Stimulated activated effector memory CD8-positive, alpha-beta T cell treated with anti-CD3 and anti-CD28 coated beads, Interleukin-12 subunit alpha, Interleukin-12 subunit beta, amount 100 ng/mL, for 72 hours (primary cell): ENCODE data around the gene RALY.

Experiments
- ATAC-seq: fragments of 150-1000 bp; cut with Tn5 transposase; 2 replicates; pipeline ENCODE4 v1.10.0; 2021
- DNase-seq, 2 donors: peaks; one replicate each; pipeline ENCODE4 v3.0.0; 2021 to 2022; ENCODE audit warnings: low spot score in 2 of 2
- H3K27ac Mint-ChIP-seq: one replicate; pipeline ENCODE4 v1.8.0; 2022; ENCODE audit warnings: mild to moderate bottlenecking, mixed read lengths
- H3K36me3 Mint-ChIP-seq: one replicate; pipeline ENCODE4 v1.8.0; 2022; ENCODE audit warnings: mild to moderate bottlenecking, mixed read lengths
- H3K4me1 Mint-ChIP-seq: one replicate; pipeline ENCODE4 v1.8.0; 2022; ENCODE audit warnings: mixed read lengths
- H3K4me3 Mint-ChIP-seq: one replicate; pipeline ENCODE4 v1.8.0; 2022; ENCODE audit warnings: mild to moderate bottlenecking, mixed read lengths
- H3K9me3 Mint-ChIP-seq: one replicate; pipeline ENCODE4 v1.8.0; 2022; ENCODE audit warnings: mixed read lengths

The RALY gene

DNA sequence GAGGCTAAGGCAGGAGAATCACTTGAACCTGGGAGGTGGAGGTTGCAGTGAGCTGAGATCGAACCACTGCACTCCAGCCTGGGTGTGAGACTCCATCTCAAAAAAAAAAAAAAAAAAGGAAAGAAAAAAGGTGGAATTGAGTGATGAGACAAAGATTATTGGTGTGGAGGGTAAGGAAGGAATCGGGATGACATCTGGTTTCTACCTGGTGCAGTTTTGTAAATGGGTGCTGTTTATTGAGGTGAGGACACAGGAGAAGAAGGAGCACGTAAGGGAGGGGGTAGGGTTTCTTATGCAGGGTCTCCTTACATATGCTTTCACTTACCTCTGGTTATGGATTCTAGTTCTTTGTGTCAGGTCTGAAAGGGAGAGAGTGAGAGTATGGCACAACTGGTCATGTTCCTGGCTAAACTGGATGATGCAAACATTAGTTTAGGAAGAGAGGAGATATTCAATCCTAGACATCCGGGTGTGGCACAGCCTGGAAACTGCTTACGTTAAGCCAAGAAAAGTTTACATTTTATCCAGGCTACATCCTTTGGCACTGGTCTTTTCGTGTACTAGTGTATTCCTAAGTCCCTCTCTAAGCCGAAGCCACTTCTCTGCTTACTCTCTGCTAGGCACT lies 5.4 kb downstream of the RALY start:
- ATAC-seq = no peak
- peaks cover 86% of the 10 kb centered on the region for H3K4me1 Mint-ChIP-seq
- H3K9me3 Mint-ChIP-seq = no peaks in the 10 kb centered on the region
- H3K27ac Mint-ChIP-seq = peak overlapping the region; percentile 58
- peaks cover 33% of the 10 kb centered on the region for H3K36me3 Mint-ChIP-seq
- no peak for DNase-seq
- H3K4me3 Mint-ChIP-seq = no peak overlapping the region

DNA sequence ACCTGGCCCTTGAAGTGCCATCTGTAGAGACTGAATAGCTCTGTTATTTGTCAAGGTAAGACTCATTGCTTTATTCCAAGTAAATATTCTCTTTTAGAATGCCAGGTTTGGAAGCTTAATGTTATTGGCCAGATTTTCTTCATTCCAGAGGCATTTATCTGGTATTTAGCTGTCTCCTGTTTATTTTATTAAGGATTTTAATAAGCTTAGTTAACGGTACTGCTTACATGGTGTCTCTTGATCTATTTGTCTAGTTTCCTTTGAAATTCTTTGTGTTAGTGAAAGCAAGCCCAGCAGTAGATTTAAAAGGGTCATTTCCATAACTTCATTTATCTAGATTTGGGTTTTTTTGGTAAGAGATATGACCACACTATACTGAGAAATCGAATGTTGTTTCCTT lies 7.7 kb downstream of the RALY start:
- Mint-ChIP-seq H3K36me3 (peaks cover 36% of the 10 kb centered on the region), H3K4me3 (no peak overlapping the region), H3K27ac (no peak overlapping the region), H3K4me1 (peaks cover 94% of the 10 kb centered on the region), H3K9me3 (no peaks in the 10 kb centered on the region)
- DNase-seq (no peak), ATAC-seq (no peak)

DNA sequence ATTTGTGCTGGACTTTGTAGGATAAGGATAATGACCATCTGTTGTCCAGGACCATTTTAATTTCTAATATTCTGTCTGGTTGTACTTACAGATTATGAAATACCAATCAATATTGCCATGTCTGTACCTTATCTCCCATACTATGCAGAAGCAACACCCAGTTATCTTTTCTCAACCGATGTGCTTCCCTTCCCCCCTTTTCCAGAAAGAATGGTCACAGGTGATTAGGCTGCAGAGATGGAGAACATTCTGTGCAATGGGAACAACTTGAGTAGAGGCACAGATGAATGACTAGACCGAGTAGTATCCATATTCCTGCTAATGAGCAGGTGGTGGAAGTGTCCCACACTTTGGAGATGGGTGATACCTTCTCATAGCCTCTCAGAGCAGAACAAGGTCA lies 10.5 kb downstream of the RALY start:
- ATAC-seq (no peak), DNase-seq (no peak)
- Mint-ChIP-seq H3K36me3 (peaks cover 26% of the 10 kb centered on the region), H3K4me3 (no peak overlapping the region), H3K4me1 (peaks cover 89% of the 10 kb centered on the region), H3K27ac (peak overlapping the region; percentile 27), H3K9me3 (no peaks in the 10 kb centered on the region)

DNA sequence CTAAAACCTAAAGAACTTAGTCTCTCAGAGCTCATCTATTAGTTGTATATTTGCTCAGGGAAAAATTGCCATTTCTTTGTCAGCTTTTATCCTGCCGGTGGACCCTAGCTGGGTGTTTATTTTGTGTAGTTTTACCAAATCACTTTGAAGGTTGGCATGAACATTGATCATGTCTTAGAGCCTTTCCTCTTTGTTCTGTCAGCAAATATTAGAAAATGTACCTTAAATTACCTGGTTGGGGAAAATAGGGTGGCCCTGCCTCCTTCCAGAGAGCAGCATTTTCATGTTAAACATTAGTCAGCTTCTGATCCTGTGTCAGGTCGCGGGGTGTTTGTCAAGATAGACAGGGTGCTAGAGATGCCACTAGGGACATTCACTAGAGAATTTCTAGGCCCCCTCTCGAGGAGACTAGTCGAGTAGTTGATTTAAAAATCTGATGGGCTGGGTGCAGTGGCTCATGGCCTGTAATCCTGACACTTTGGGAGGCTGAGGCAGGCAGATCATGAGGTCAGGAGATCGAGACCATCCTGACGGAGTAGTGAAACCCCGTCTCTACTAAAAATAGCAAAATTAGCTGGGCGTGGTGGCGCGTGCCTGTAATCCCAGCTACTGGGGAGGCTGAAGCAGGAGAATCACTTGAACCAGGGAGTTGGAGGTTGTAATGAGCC lies 11.2 kb downstream of the RALY start:
- H3K36me3 Mint-ChIP-seq = peaks cover 26% of the 10 kb centered on the region
- DNase-seq (no peak), ATAC-seq (no peak)
- no peak overlapping the region for H3K4me3 Mint-ChIP-seq
- H3K9me3 Mint-ChIP-seq = no peaks in the 10 kb centered on the region
- H3K27ac Mint-ChIP-seq = peak overlapping the region; percentile 27
- H3K4me1 Mint-ChIP-seq = peaks cover 89% of the 10 kb centered on the region

DNA sequence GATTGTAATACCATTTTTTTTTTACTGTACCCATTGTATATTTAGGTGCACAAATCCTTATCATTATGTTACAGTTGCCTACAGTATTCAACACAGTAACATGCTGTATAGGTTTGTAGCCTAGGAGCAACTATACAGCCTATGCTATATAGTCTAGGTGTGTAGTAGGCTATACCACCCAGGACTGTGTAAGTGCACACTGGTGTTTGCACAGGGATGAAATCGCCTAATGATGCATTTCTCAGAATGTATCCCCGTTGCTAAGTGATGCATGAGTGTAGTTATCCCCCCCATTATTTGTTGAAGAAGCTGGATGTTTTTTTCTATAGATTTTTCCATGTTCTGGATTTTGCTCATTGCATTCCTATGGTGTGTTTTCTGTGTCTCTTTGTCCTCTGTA lies 12.9 kb downstream of the RALY start:
- H3K4me3 Mint-ChIP-seq = no peak overlapping the region
- no peak for ATAC-seq
- no peak overlapping the region for H3K27ac Mint-ChIP-seq
- no peak for DNase-seq
- peaks cover 26% of the 10 kb centered on the region for H3K36me3 Mint-ChIP-seq
- H3K4me1 Mint-ChIP-seq = peaks cover 84% of the 10 kb centered on the region
- no peaks in the 10 kb centered on the region for H3K9me3 Mint-ChIP-seq

DNA sequence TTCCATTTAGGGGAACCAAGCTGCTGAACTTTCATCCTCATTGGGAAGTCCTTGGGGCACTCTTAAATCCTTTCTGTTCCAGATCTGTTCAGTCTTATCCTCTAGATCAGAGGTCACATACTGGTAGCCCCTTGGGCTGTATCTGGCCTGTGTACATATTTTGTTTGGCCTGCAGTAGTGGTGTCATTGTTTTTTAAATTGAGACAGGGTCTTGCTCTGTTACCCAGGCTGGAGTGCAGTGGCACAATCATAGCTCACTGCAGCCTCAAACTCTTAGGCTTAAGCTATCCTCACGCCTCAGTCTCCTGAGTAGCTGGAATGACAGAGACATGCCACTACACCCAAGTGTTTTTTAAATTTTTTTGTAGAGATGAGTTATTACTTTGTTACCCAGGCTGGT lies 14.8 kb downstream of the RALY start:
- ATAC-seq = no peak

DNA sequence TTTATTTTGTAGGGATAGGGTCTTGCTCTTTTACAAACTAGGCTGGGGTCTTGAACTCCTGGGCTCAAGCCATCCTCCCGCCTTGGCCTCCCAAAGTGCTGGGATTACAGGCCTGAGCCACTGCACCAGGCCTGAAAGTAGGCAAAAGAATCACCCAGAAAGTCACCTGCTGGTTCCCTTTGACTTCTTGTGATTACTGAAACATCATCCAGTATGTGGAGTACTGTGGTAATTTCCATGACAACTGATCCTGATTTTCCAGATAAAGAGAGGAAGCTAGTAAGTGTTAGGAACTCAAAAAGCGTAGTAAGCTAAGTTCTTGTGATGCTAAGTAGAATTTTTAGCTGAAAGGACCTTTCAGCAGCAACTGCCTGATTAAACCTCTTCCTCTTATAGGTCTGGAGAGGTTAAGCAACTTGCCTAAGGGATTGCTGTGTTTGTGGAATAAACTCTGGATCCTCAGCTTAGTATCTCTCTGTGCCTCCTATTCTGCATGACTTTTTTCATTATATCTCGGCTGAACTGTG lies 16.8 kb downstream of the RALY start:
- ATAC-seq (no peak), DNase-seq (no peak)
- H3K4me1 Mint-ChIP-seq = peaks cover 80% of the 10 kb centered on the region
- H3K4me3 Mint-ChIP-seq = no peak overlapping the region
- peak overlapping the region; percentile 35 for H3K27ac Mint-ChIP-seq
- H3K36me3 Mint-ChIP-seq = peaks cover 8% of the 10 kb centered on the region
- H3K9me3 Mint-ChIP-seq = no peaks in the 10 kb centered on the region

More for the DNA sequence above, 14.8 kb downstream of the RALY start:
- Mint-ChIP-seq H3K4me1 (peaks cover 79% of the 10 kb centered on the region), H3K27ac (peak overlapping the region; percentile 26), H3K9me3 (no peaks in the 10 kb centered on the region), H3K4me3 (peak overlapping the region; percentile 3), H3K36me3 (peaks cover 13% of the 10 kb centered on the region)
- DNase-seq = no peak

DNA sequence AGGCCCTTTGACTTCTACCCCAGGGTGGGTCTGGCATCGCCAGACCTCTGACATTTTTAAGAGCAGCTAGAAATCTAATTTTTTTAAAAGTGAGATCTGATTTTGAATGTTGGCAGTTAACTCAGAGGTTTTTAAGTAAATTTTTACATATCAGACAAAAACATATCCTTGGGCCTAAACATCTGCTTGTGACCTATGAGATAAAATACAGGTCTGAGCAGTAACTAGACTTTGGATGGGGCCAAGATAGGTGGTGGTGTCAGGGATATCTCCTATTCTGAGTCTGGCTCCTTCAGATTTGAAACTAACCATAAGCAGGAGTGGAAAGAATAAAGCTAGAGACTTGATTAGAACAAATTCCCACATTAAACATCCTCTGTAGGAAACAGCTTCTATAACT lies 17.6 kb downstream of the RALY start:
- no peaks in the 10 kb centered on the region for H3K9me3 Mint-ChIP-seq
- no peak overlapping the region for H3K4me3 Mint-ChIP-seq
- ATAC-seq = no peak
- DNase-seq = no peak
- H3K27ac Mint-ChIP-seq = peak overlapping the region; percentile 55
- H3K4me1 Mint-ChIP-seq = peaks cover 80% of the 10 kb centered on the region
- peaks cover 14% of the 10 kb centered on the region for H3K36me3 Mint-ChIP-seq

DNA sequence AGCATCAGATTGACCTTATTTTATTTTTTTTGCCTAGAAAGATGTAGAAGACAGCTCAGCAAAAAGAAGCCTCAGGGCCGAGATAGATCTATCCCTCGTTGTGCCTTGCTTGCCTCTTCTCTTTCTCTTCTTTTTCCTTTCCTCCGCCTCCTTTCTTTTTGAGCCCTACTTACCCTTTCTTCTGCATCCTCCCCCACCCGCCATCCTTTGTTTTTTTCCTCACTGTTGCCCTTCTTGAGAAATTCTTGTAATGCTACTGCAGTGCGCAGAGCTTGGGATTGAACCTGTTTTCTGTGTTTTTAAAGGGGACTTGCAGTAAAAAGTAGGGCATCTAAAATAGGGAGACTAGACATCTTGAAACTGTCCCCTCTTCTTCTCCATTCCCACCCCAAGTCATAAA lies 18.6 kb downstream of the RALY start:
- H3K4me1 Mint-ChIP-seq = peaks cover 82% of the 10 kb centered on the region
- peaks cover 14% of the 10 kb centered on the region for H3K36me3 Mint-ChIP-seq
- H3K9me3 Mint-ChIP-seq = no peaks in the 10 kb centered on the region
- peak overlapping the region; percentile 55 for H3K27ac Mint-ChIP-seq
- no peak for ATAC-seq
- H3K4me3 Mint-ChIP-seq = no peak overlapping the region
- no peak for DNase-seq

DNA sequence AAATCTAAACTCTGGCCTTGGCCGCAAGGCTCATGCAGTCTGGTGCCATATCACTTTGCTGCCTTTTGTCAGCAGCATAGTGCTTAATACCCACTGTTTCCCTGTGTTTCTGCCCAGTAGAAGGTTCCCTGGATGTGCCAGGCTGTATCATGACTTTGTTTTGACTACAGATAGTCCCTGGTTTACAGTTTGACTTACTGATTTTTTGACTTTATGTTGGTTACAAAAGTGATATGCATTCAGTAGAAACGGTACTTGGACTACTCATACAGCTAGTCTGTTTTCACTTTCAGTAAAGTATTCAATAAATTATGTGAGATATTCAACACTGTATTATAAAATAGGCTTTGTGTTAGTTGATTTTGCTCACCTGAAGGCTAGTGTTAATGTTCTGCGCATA lies 19.0 kb downstream of the RALY start:
- Mint-ChIP-seq H3K4me3 (no peak overlapping the region), H3K27ac (peak overlapping the region; percentile 55), H3K4me1 (peaks cover 85% of the 10 kb centered on the region), H3K36me3 (peaks cover 14% of the 10 kb centered on the region), H3K9me3 (no peaks in the 10 kb centered on the region)
- no peak for DNase-seq
- peak; percentile 73 for ATAC-seq

DNA sequence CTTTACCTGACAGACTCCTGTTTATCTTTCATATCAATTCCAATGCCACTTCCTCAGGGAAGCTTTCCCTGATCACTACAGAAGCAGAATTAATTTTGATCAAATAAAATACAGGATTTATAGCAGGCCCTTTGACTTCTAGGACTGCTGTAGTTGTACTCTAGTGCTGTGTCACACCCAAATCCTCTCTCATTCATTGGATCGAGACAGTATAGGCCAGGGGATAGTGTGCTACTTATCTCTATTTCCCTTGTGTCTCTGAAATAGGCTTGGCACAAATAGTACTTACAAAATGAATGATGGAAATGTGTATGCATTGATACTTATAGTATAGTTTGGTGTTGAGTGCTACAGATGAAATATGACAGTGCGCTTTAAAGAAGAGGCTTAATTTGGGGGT lies 19.8 kb downstream of the RALY start:
- DNase-seq (no peak), ATAC-seq (no peak)
- peaks cover 85% of the 10 kb centered on the region for H3K4me1 Mint-ChIP-seq
- no peaks in the 10 kb centered on the region for H3K9me3 Mint-ChIP-seq
- H3K27ac Mint-ChIP-seq = no peak overlapping the region
- H3K4me3 Mint-ChIP-seq = no peak overlapping the region
- peaks cover 14% of the 10 kb centered on the region for H3K36me3 Mint-ChIP-seq

DNA sequence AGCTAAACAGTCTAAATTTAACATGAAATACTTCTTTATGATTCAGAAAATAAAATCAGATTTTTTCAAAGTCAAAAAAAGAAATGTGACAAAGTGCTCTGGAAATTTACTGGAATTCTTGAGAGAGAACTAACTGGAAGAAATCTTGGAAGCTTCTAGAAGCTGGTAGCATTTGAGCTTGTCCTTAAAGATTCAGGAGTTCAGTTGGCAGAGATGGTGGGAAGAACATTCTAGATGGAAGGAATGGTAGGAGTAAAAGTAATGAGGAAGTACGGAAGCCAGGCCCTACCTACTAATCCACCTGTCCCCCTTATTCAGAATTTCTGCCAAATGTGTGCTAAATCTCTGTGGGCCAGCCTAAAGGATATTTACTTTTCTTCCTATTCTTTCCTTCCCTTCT lies 21.2 kb downstream of the RALY start:
- no peak overlapping the region for H3K4me3 Mint-ChIP-seq
- ATAC-seq (no peak), DNase-seq (no peak)
- H3K9me3 Mint-ChIP-seq = no peaks in the 10 kb centered on the region
- H3K36me3 Mint-ChIP-seq = peaks cover 14% of the 10 kb centered on the region
- H3K27ac Mint-ChIP-seq = peak overlapping the region; percentile 66
- H3K4me1 Mint-ChIP-seq = peaks cover 81% of the 10 kb centered on the region

DNA sequence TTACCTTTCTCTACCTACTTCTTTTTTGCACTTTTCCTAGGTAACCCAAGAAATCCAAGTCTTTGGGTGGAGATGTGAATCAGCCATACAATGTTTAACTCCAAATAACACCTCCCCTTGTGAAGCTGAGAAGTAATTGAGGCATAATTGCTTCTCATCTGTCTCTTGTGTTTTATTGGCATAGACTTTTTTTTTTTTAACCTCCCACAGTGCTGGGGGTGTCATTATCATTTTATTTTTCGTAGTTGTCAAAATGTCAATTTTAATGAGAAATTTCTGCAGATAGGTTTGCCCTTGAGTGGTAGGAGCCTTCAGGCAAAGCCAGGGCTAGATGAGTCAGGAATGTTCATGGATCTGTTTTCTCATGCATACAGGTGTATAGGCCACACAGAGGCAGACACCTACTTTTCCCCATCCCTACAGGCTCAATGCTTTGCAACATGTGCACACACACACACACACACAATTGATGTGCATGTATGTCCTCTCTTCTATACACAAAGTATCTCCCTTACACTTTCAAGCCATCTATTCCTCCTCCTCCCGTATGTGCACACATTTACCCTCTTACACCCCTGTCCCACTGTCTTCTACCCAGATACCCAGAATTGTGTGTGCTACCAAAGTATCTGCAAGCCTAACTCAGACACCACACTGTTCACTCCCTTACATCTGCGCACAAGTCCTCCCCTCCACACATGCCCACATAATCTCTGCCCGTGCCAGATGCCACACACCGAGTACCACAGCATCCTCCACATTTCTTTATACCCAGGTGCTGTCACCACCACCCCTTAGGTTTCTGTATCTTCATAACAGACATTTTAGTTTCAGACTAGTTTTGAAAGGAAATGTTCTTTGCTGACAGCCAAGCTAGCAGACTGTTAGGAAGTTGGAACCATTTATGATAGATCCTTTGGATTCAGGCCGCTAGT lies 22.0 kb downstream of the RALY start:
- ATAC-seq (peak; percentile 53), DNase-seq (no peak)
- Mint-ChIP-seq H3K36me3 (peaks cover 14% of the 10 kb centered on the region), H3K9me3 (no peaks in the 10 kb centered on the region), H3K4me3 (no peak overlapping the region), H3K27ac (peak overlapping the region; percentile 66), H3K4me1 (peaks cover 81% of the 10 kb centered on the region)

DNA sequence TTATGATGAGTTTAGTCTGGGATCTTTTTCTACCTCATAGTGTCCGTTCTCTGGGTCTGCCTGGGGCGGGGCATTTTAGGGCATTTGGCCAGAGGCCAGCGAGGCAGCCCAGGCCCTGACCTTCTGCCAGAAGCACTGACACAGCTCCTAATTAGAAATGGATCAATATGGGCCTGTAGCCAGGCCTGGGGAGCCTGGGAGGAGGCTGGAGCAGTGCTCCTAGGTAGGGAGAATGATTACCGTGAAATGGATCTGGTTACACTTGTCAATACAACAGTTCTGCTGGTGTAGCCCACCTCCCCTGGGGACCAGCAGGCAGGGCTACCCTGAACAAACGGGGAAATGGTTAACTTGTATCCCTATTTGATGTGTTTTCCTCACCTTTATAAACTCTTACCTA lies 23.0 kb downstream of the RALY start:
- Mint-ChIP-seq H3K4me3 (no peak overlapping the region), H3K36me3 (peaks cover 20% of the 10 kb centered on the region), H3K4me1 (peaks cover 87% of the 10 kb centered on the region), H3K27ac (peak overlapping the region; percentile 66), H3K9me3 (no peaks in the 10 kb centered on the region)
- ATAC-seq (no peak), DNase-seq (no peak)

DNA sequence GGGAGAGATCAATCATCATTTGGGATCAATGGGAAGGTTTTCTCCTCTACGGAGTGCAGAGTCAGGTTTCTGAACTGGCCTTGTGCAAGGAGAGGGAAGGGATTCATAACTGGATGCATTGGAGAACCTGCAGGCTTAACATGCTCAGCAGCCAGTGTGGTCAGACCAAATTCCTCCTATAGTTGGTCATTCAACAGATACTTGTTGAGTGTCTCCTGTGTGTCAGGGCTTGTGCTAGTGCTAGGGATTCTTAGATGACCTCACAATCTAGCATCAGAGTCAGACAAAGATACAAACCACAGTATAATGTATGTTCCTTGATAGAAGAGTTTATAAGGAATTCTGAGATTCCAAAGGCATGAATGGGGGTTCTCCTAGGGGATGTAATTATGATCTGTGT lies 23.9 kb downstream of the RALY start:
- no peak overlapping the region for H3K4me3 Mint-ChIP-seq
- peaks cover 89% of the 10 kb centered on the region for H3K4me1 Mint-ChIP-seq
- H3K36me3 Mint-ChIP-seq = peaks cover 26% of the 10 kb centered on the region
- H3K9me3 Mint-ChIP-seq = no peaks in the 10 kb centered on the region
- DNase-seq (no peak), ATAC-seq (no peak)
- peak overlapping the region; percentile 66 for H3K27ac Mint-ChIP-seq
